Measurements from ENCODE around the gene LY9. TPM values are rescaled to one million over a fixed set of nuclear protein-coding genes. Genes with fewer than 3 reads are reported as not detected.

LY9 gene
- total RNA-seq, 1 donor from 2014 or later, result not detected

GRCh38 chr1:160862203-160863060 is 66.5 kb downstream of the LY9 start, which contains the start of gene CD244:
TSS of gene CD244 (minus strand) at chr1:160862887. CDS start at chr1:160862677, 210 bp downstream.
- no peak within 1 kb of the TSS for H3K4me3 ChIP-seq (ENCODE audit: low read depth, low read length)
- TF ChIP-seq, protein P1, sequence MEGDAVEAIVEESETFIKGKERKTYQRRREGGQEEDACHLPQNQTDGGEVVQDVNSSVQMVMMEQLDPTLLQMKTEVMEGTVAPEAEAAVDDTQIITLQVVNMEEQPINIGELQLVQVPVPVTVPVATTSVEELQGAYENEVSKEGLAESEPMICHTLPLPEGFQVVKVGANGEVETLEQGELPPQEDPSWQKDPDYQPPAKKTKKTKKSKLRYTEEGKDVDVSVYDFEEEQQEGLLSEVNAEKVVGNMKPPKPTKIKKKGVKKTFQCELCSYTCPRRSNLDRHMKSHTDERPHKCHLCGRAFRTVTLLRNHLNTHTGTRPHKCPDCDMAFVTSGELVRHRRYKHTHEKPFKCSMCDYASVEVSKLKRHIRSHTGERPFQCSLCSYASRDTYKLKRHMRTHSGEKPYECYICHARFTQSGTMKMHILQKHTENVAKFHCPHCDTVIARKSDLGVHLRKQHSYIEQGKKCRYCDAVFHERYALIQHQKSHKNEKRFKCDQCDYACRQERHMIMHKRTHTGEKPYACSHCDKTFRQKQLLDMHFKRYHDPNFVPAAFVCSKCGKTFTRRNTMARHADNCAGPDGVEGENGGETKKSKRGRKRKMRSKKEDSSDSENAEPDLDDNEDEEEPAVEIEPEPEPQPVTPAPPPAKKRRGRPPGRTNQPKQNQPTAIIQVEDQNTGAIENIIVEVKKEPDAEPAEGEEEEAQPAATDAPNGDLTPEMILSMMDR (conservative IDR thresholded peaks at IDR 0.05; ENCODE audit: low read depth, low read length), result no peak
- no peak for DNase-seq (ENCODE audit: low read depth)

DNA sequence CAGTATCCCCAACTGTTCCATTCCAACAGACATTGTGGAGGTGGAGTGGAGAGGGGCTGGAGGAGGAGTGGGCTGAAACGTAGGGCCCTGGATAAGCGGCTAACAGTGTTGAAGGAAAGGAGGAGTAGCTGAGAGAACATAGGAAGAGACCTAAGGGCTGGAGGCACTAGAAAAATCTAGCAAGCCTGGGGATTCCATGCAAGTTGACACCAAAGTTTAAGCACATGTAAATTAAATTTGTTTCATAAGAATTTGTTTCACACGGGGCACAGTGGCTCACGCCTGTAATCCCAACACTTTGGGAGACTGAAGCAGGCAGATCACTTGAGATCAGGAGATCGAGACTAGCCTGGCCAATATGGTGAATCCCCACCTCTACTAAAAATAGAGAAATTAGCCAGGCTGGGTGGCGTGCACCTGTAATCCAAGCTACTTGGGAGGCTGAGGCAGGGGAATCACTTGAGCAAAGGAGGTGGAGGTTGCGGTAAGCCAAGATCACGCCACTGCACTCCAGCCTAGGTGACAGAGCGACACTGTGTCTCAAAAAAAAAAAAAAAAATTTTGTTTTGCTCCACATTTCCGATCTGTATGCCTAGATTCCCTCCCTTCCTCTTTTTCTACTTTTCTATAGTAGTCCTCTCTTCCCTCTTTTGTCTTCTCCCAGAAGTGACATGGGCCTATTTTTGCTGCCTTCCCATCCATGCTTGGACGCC is 67.2 kb downstream of the LY9 start:
- no peak overlapping the region for H3K4me3 ChIP-seq (ENCODE audit: low read depth, low read length)
- TF ChIP-seq, protein P1 (conservative IDR thresholded peaks at IDR 0.05; ENCODE audit: low read depth, low read length), result no peak
- DNase-seq (ENCODE audit: low read depth), result no peak

GRCh38 chr1:160863774-160864131 is 67.8 kb downstream of the LY9 start:
- H3K4me3 ChIP-seq (ENCODE audit: low read depth, low read length), result no peak overlapping the region
- no peak for DNase-seq (ENCODE audit: low read depth)
- TF ChIP-seq, protein P1 (conservative IDR thresholded peaks at IDR 0.05; ENCODE audit: low read depth, low read length), result no peak

- TF ChIP-seq, protein P1 (conservative IDR thresholded peaks at IDR 0.05; ENCODE audit: low read depth, low read length), result no peak
- no peak overlapping the region for H3K4me3 ChIP-seq (ENCODE audit: low read depth, low read length)
- DNase-seq (ENCODE audit: low read depth), result no peak
Measured at GRCh38 chr1:160864173-160864572, 68.2 kb downstream of the LY9 start.

- no peak for DNase-seq (ENCODE audit: low read depth)
- TF ChIP-seq, protein P1 (conservative IDR thresholded peaks at IDR 0.05; ENCODE audit: low read depth, low read length), result no peak
- H3K4me3 ChIP-seq (ENCODE audit: low read depth, low read length), result no peak overlapping the region
Measured at GRCh38 chr1:160865337-160865736, 69.4 kb downstream of the LY9 start.

DNA sequence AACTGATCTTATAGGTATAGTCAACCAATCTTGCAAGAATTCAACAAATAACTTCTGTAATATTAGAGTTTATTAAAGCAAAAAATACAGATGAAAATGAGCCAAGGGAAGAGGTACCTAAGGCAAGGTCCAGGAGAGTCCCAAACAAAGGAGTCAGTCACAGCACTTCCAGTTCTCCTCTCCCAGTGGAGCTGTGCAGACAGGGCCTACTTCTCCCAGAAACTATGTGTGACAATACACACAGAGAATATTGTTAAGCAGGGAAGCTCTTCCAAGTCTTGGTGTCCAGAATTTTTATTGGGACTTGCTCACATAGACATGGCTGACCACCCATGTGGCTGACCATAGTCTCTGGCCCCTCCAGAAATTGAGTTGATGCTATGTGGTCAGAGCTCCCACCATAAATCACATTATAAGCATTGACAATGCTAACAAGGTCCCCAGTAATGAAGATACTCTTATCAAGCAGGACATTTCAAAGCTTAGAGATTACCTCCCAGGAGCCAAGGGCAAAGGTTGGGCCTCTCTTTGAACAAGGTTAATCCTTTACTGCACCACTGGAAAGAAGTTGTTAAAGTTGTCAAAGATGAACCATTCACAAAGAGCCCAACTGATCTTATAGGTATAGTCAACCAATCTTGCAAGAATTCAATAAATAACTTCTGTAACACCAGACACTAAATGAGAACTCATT is 70.2 kb downstream of the LY9 start:
- no peak for DNase-seq (ENCODE audit: low read depth)
- TF ChIP-seq, protein P1 (conservative IDR thresholded peaks at IDR 0.05; ENCODE audit: low read depth, low read length), result no peak

More for the DNA sequence above, 70.2 kb downstream of the LY9 start:
- H3K4me3 ChIP-seq (ENCODE audit: low read depth, low read length), result no peak overlapping the region
